HepG2 (cell line): ENCODE data around the gene MARCHF4. TPM values are rescaled to one million over a fixed set of nuclear protein-coding genes. Genes with fewer than 3 reads are reported as not detected.

ENCODE experiments used
- ATAD3A ChIP-seq: sonication (generic); formaldehyde crosslinking; IDR thresholded peaks from 2 replicates; pipeline ENCODE4 v1.4.0; 2020; ENCODE audit warnings: missing genetic modification reagents
- FOXK2 ChIP-seq: fragments of 450-650 bp; IDR thresholded peaks from 2 replicates; pipeline ENCODE4 v1.6.1; 2016
- HBP1 ChIP-seq: IDR thresholded peaks from 2 replicates; pipeline ENCODE4 v1.6.1; 2016; ENCODE audit warnings: low read depth, control low read depth
- HMG20B ChIP-seq: conservative IDR thresholded peaks from 2 replicates; pipeline ENCODE4 v1.6.1; 2016; ENCODE audit warnings: missing genetic modification reagents, missing compliant biosample characterization
- IKZF1 ChIP-seq: fragments of 450-650 bp; IDR thresholded peaks from 2 replicates; pipeline ENCODE4 v1.7.1; 2016
- KAT2B ChIP-seq: fragments of 150-350 bp; IDR thresholded peaks from 2 replicates; pipeline ENCODE4 v1.6.1; 2014; ENCODE audit warnings: low read depth, low read length, borderline replicate concordance
- KLF15 ChIP-seq: sonication (generic); formaldehyde crosslinking; IDR thresholded peaks from 2 replicates; pipeline ENCODE4 v1.8.1; 2023; ENCODE audit warnings: borderline replicate concordance, mild to moderate bottlenecking, inconsistent platforms, missing genetic modification reagents, mixed read lengths
- MED13 ChIP-seq: sonication (generic); formaldehyde crosslinking; IDR thresholded peaks from 2 replicates; pipeline ENCODE4 v1.5.0; 2020; ENCODE audit warnings: missing genetic modification reagents
- MIER3 ChIP-seq: IDR thresholded peaks from 2 replicates; pipeline ENCODE4 v1.6.1; 2016; ENCODE audit warnings: missing compliant biosample characterization, borderline replicate concordance
- RBAK ChIP-seq: sonication (generic); formaldehyde crosslinking; IDR thresholded peaks from 2 replicates; pipeline ENCODE4 v1.5.1; 2020; ENCODE audit warnings: mild to moderate bottlenecking, missing genetic modification reagents
- SMC3 ChIP-seq: IDR thresholded peaks from 2 replicates; pipeline ENCODE4 v1.6.1; 2011; ENCODE audit warnings: low read length, improper control_type of control experiment
- TBX3 ChIP-seq: fragments of 450-650 bp; IDR thresholded peaks from 2 replicates; pipeline ENCODE4 v1.6.1; 2017; ENCODE audit warnings: antibody characterized with exemption, mild to moderate bottlenecking, inconsistent platforms, borderline replicate concordance
- TRAFD1 ChIP-seq: sonication (generic); formaldehyde crosslinking; IDR thresholded peaks from 2 replicates; pipeline ENCODE4 v1.5.1; 2020; ENCODE audit warnings: missing genetic modification reagents, mild to moderate bottlenecking, borderline replicate concordance
- ZNF224 ChIP-seq: sonication (generic); formaldehyde crosslinking; IDR thresholded peaks from 2 replicates; pipeline ENCODE4 v1.5.0; 2020; ENCODE audit warnings: mild to moderate bottlenecking, missing genetic modification reagents
- ZNF256 ChIP-seq: sonication (generic); formaldehyde crosslinking; conservative IDR thresholded peaks from 2 replicates; pipeline ENCODE4 v1.4.0; 2020; ENCODE audit warnings: missing genetic modification reagents
- ZNF451 ChIP-seq: sonication (generic); formaldehyde crosslinking; IDR thresholded peaks from 2 replicates; pipeline ENCODE4 v1.5.0; 2020; ENCODE audit warnings: mild to moderate bottlenecking, missing genetic modification reagents
- ZNF569 ChIP-seq: sonication (generic); formaldehyde crosslinking; IDR thresholded peaks from 2 replicates; pipeline ENCODE4 v1.5.0; 2020; ENCODE audit warnings: mild to moderate bottlenecking, missing genetic modification reagents, moderate library complexity, borderline replicate concordance
- ZNF7 ChIP-seq: IDR thresholded peaks from 2 replicates; pipeline ENCODE4 v1.6.1; 2016; ENCODE audit warnings: missing biosample characterization, missing genetic modification reagents
- ZNF776 ChIP-seq: sonication (generic); formaldehyde crosslinking; IDR thresholded peaks from 2 replicates; pipeline ENCODE4 v1.4.0; 2020; ENCODE audit warnings: mild to moderate bottlenecking, missing genetic modification reagents
- ZNF839 ChIP-seq: sonication (generic); formaldehyde crosslinking; IDR thresholded peaks from 2 replicates; pipeline ENCODE4 v1.4.0; 2020; ENCODE audit warnings: missing genetic modification reagents, mild to moderate bottlenecking, borderline replicate concordance
- polyA plus RNA-seq, 8 experiments: library from polyadenylated mRNA; depleted of rRNA in 3 of 8; stranded (reverse) in 7 of 8; unstranded in 1 of 8; fragments of >200 nt; fragmentation: Illumina TruSeq in 4 of 8; extraction: Trizol in 4 of 8; gene quantifications; 2 replicates each; pipeline versions ENCODE4 v1.2.1 to v1.2.3, GENCODE V29; 2011 to 2016; ENCODE audit warnings: low read depth in 4 of 8, missing spikeins in 1 of 8, mixed read lengths in 1 of 8; ENCODE audit not compliant: insufficient read depth in 1 of 8
- total RNA-seq, 5 experiments: library from RNA; depleted of rRNA; stranded (reverse); fragments of >200 nt; fragmentation: Illumina TruSeq; extraction: Trizol; gene quantifications; 2 replicates each; pipeline ENCODE4 v1.2.3, GENCODE V29; 2016; ENCODE audit warnings: low read depth in 1 of 5
- TF ChIP-seq, protein P1 (sequence below): sonication (generic); formaldehyde crosslinking; IDR thresholded peaks from 2 replicates; pipeline ENCODE4 v1.4.0; 2020; ENCODE audit warnings: mild to moderate bottlenecking, missing genetic modification reagents
- TF ChIP-seq, protein P2 (sequence below): sonication (generic); formaldehyde crosslinking; IDR thresholded peaks from 2 replicates; pipeline ENCODE4 v1.8.1; 2023; ENCODE audit warnings: mild to moderate bottlenecking, missing genetic modification reagents
- TF ChIP-seq, protein P3 (sequence below): sonication (generic); formaldehyde crosslinking; IDR thresholded peaks from 2 replicates; pipeline ENCODE4 v1.9.0; 2021; ENCODE audit warnings: missing genetic modification reagents, mild to moderate bottlenecking, borderline replicate concordance

Gene MARCHF4
- total and polyA plus RNA-seq, 2 of the 13 experiments (the other 11 are each of a cell fraction or from before 2014, with no cell fraction given) = not detected

GRCh38 chr2:216412022-216412999 lies 40.0 kb upstream of the MARCHF4 start, which contains the start of gene SMARCAL1 (continued):
- TF ChIP-seq ZNF569 (CRISPR knock-in tag) = no peak
- peak; percentile 78 for TF ChIP-seq MED13
- TF ChIP-seq ZNF256 (CRISPR knock-in tag) = no peak
- 0 out of 2 replicates have a peak, but pooled peaks have one; percentile 52 for TF ChIP-seq KLF15 (CRISPR knock-in tag)
- no peak for TF ChIP-seq ATAD3A (CRISPR knock-in tag)
- TF ChIP-seq, protein P1, sequence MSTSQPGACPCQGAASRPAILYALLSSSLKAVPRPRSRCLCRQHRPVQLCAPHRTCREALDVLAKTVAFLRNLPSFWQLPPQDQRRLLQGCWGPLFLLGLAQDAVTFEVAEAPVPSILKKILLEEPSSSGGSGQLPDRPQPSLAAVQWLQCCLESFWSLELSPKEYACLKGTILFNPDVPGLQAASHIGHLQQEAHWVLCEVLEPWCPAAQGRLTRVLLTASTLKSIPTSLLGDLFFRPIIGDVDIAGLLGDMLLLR (CRISPR knock-in tag) = peak; percentile 93; the same call in 1 of the 2 replicates
- TF ChIP-seq MIER3 (CRISPR knock-in tag) = peak; percentile 58; the same call in 1 of the 2 replicates
- TF ChIP-seq, protein P2, sequence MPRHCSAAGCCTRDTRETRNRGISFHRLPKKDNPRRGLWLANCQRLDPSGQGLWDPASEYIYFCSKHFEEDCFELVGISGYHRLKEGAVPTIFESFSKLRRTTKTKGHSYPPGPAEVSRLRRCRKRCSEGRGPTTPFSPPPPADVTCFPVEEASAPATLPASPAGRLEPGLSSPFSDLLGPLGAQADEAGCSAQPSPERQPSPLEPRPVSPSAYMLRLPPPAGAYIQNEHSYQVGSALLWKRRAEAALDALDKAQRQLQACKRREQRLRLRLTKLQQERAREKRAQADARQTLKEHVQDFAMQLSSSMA = peak; percentile 93
- TF ChIP-seq, protein P3, sequence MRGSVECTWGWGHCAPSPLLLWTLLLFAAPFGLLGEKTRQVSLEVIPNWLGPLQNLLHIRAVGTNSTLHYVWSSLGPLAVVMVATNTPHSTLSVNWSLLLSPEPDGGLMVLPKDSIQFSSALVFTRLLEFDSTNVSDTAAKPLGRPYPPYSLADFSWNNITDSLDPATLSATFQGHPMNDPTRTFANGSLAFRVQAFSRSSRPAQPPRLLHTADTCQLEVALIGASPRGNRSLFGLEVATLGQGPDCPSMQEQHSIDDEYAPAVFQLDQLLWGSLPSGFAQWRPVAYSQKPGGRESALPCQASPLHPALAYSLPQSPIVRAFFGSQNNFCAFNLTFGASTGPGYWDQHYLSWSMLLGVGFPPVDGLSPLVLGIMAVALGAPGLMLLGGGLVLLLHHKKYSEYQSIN (CRISPR knock-in tag) = no peak
- TF ChIP-seq ZNF7 (CRISPR knock-in tag) = peak; percentile 32; the same call in 1 of the 2 replicates
- TF ChIP-seq TBX3 = no peak
- no peak for TF ChIP-seq ZNF451 (CRISPR knock-in tag)
- no peak for TF ChIP-seq RBAK (CRISPR knock-in tag)
- 0 out of 2 replicates have a peak, but pooled peaks have one; percentile 63 for TF ChIP-seq ZNF839 (CRISPR knock-in tag)
- TF ChIP-seq HMG20B (CRISPR knock-in tag) = 0 out of 2 replicates have a peak, but pooled peaks have one; percentile 49
- TF ChIP-seq IKZF1 = no peak
- TF ChIP-seq HBP1 (CRISPR knock-in tag) = peak; percentile 34; the same call in 1 of the 2 replicates
- peak; percentile 97; the same call in 1 of the 2 replicates for TF ChIP-seq ZNF224 (CRISPR knock-in tag)
- TF ChIP-seq SMC3 = no peak
- no peak for TF ChIP-seq KAT2B
- TF ChIP-seq TRAFD1 (CRISPR knock-in tag) = peak; percentile 94; the same call in 1 of the 2 replicates
- TF ChIP-seq FOXK2 = peak; percentile 87
- TF ChIP-seq ZNF776 (CRISPR knock-in tag) = peak; percentile 71; the same call in 1 of the 2 replicates
